Pancreas (tissue), 10 donors: ENCODE data around the gene REELD1. TPM values are rescaled to one million over a fixed set of nuclear protein-coding genes. Genes with fewer than 3 reads are reported as not detected.
A peak's percentile ranks its signal among the peaks of the same experiment; 100 is the strongest.

ENCODE experiments used
- ATAC-seq, 4 donors: fragments of 200-7000 bp; cut with Tn5 transposase; one replicate each; pipeline versions ENCODE4 v1.8.0 to v1.9.1; 2020; ENCODE audit warnings: mild to moderate bottlenecking in 4 of 4, moderate library complexity in 4 of 4
- DNase-seq, 6 donors: peaks; one replicate each; pipeline ENCODE4 v3.0.0-alpha.2; 2020
- FAIRE-seq: peaks from 2 replicates; lab custom pipeline; 2012; peaks lifted over from hg19 to GRCh38; lab: Jason Lieb, UNC
- H3K27ac ChIP-seq, 4 donors: fragments of 200-600 bp; sonication (generic); 1 replicate in 3 of 4; 2 replicates in 1 of 4; pipeline versions ENCODE4 v1.5.0 to v1.8.0; 2020
- H3K27me3 ChIP-seq, 4 donors: fragments of 200-600 bp; one replicate each; pipeline ENCODE4 v1.8.0; 2021
- H3K36me3 ChIP-seq, 3 donors: fragments of 200-600 bp; sonication (generic) in 1 of 3; one replicate each; pipeline versions ENCODE4 v1.5.0 to v1.8.0; 2020 to 2021
- H3K4me1 ChIP-seq, 3 donors: fragments of 200-600 bp; one replicate each; pipeline ENCODE4 v1.8.0; 2021
- H3K4me3 ChIP-seq, 4 donors: fragments of 200-600 bp; sonication (generic) in 2 of 4; one replicate each; pipeline versions ENCODE4 v1.5.0 to v1.8.0; 2020 to 2021
- H3K9me3 ChIP-seq, 4 donors: fragments of 200-600 bp; one replicate each; pipeline ENCODE4 v1.8.0; 2021
- WGBS, 2 donors: extraction: QIAGEN DNeasy Blood & Tissue Kit; methylation state at CpG; one replicate each; pipeline ENCODE4 v1.1.7; 2013; 5-methylcytosine and 5-hydroxymethylcytosine counted together
- intact Hi-C, 3 donors: fragments of 100-400 bp; cut with DNase I; formaldehyde crosslinking; loops; one replicate each; pipeline versions ENCODE4 v1.11.1 to v1.14.2; 2022
- polyA plus RNA-seq, 2 donors: library from polyadenylated mRNA; stranded (reverse); fragments of 200-250 nt; gene quantifications; one replicate each; pipeline ENCODE4 v1.2.3, GENCODE V29; 2013
- total RNA-seq, 6 donors: library from RNA; stranded (reverse); fragmentation: NEBNext Ultra II Directional in 4 of 6; extraction: Animal tissue kit (Norgen Biotek cat#: 25700) in 4 of 6; gene quantifications; one replicate each; pipeline versions ENCODE4 v1.2.1 to v1.2.4, GENCODE V29; 2021 to 2023
- TF ChIP-seq, protein P1 (sequence below), 4 donors: fragments of 200-600 bp; sonication (generic) in 3 of 4; IDR thresholded peaks; one replicate each; pipeline versions ENCODE4 v1.5.0 to v1.8.0; 2021; ENCODE audit warnings: antibody characterized with exemption in 4 of 4
- donor health status: healthy with polysubstance abuse.
- donor health status: DM: no; HTN: no; CAD: no; lungs with moderate emphysema.
- donor health status: DM: no; HTN: no; CAD: no.
- donor health status: control.
- donor health status: control.
- donor health status: Bipolar disorder and iron deficiency.
- donor health status: DM: yes; HTN: yes; CAD: no.
- donor health status: DM: no; HTN: no; CAD: no.
- donor health status: DM: no; HTN: no; CAD: no.
- donor health status: DM: yes; HTN: yes; CAD: no.

Gene REELD1
- total and polyA plus RNA-seq, 8 donors: 0.09 to 3.4 (median 0.17) TPM; not detected in 1

DNA sequence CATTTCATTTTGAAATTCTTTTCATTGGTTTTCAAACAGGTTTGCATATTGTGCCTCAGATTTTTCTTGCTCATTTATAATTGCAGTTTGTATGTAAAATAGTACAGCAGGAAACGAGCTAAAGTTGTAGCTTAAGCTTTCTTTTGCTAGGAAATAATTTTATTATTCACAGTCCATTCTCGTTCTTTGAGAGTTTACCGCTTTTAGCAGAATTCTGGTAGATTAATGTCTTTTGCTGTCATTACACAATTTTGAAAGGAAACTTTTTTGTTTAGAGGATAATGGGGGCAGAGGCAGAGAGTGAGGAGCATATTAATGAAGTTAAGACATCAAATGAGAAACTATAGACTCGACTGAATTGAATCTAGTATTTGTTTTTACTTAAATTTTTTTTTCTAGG lies 28.3 kb upstream of the REELD1 start:
- H3K4me3 ChIP-seq: no peak overlapping the region
- H3K4me1 ChIP-seq: peaks cover 0 to 16% (median 4%) of the 10 kb centered on the region in 3 donors
- TF ChIP-seq, protein P1, sequence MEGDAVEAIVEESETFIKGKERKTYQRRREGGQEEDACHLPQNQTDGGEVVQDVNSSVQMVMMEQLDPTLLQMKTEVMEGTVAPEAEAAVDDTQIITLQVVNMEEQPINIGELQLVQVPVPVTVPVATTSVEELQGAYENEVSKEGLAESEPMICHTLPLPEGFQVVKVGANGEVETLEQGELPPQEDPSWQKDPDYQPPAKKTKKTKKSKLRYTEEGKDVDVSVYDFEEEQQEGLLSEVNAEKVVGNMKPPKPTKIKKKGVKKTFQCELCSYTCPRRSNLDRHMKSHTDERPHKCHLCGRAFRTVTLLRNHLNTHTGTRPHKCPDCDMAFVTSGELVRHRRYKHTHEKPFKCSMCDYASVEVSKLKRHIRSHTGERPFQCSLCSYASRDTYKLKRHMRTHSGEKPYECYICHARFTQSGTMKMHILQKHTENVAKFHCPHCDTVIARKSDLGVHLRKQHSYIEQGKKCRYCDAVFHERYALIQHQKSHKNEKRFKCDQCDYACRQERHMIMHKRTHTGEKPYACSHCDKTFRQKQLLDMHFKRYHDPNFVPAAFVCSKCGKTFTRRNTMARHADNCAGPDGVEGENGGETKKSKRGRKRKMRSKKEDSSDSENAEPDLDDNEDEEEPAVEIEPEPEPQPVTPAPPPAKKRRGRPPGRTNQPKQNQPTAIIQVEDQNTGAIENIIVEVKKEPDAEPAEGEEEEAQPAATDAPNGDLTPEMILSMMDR (IDR thresholded peaks at IDR 0.05): no peak
- no peaks in the 10 kb centered on the region for H3K27me3 ChIP-seq
- no peak for ATAC-seq
- H3K27ac ChIP-seq: no peak overlapping the region
- H3K9me3 ChIP-seq: no peaks in the 10 kb centered on the region
- intact Hi-C loops: no loop called here
- FAIRE-seq: no peak
- DNase-seq: no peak
- H3K36me3 ChIP-seq: peaks cover 0 to 9% (median 2%) of the 10 kb centered on the region in 3 donors
- 89 to 92% methylated on average over 4 of the region's 4 CpGs for WGBS, 2 donors

DNA sequence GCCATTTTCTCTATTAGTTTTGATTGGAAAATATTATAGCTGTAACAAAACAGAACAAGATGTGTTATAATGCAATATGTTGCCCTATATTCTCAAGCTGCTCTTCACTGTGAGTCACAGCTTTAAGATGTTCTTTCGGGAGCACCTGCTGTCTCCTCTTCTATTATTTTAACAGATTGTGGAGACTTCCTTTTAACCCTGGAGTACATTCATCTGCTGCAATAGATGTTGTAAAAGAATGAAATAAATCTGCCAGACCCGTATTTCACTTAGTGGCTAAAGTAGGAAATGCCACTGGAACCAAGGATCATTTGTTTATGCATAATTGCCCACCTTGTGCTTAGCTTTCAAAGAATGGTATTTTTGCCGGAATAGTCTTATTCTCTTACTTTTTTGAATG lies 27.7 kb upstream of the REELD1 start:
- no peak for ATAC-seq
- H3K27ac ChIP-seq: no peak overlapping the region
- peaks cover 0 to 12% (median 4%) of the 10 kb centered on the region in 3 donors for H3K4me1 ChIP-seq
- no peaks in the 10 kb centered on the region for H3K27me3 ChIP-seq
- TF ChIP-seq, protein P1 (IDR thresholded peaks at IDR 0.05): no peak
- no peak for DNase-seq
- WGBS, 2 donors: 87 to 91% methylated on average over 3 of the region's 3 CpGs
- intact Hi-C loops: no loop called here
- H3K4me3 ChIP-seq: no peak overlapping the region
- peaks cover 0 to 12% (median 2%) of the 10 kb centered on the region in 3 donors for H3K36me3 ChIP-seq
- H3K9me3 ChIP-seq: no peaks in the 10 kb centered on the region
- no peak for FAIRE-seq

DNA sequence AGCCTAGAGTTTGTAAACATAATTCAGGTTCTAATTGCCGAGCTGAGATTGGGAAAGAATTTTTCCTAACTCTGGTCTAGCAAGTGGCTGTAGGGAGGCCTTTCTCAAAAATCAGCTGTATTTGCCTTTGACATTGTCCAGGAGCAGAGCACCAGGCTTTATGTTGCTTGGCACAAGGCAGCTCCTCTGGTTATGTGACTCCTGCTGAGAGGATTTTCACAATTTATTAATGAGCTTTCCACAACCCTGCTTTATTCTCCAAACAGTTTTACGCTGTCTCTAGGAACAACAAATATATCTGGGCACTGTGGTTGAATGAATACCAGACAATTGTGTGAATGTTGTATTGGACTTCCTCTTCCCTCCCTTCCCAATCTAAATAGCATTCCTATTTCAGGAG lies 23.9 kb upstream of the REELD1 start:
- H3K36me3 ChIP-seq: peaks cover 0 to 12% (median 2%) of the 10 kb centered on the region in 3 donors

DNA sequence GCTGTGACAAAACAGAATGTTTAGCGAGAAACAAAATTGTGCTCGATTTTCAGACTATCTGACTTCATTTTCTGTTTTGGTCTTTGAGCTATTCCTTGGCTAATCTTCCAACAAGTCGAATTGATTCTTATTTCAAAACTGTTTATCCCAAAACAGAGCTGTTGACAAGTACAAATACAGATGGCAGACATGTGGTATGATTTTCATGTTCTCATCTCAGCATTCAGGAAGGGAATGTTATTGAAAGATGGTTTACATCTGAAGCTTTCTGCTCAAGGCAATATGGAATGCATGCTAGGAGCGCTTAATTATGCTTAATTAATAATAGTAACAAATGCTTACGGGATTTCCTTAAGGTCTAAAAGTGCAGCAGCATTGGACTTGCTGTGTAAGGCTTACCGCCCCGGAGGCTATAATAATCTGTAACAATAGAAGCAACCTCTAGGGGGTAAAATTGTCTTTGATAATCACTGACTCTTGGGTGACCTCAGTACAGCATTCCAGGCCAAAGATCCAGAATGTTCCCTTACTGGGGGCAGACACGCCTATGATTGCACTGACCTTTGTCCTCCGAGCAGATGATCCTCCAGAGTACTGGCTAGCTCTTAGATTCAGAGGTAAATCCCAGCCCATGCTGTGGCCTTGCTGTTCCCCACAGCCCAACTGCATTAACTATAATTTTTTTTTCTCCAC lies 22.4 kb upstream of the REELD1 start:
- Histone ChIP-seq H3K36me3 (peaks cover 0 to 12% (median 2%) of the 10 kb centered on the region in 3 donors), H3K9me3 (no peaks in the 10 kb centered on the region), H3K4me1 (no peaks in the 10 kb centered on the region), H3K27ac (no peak overlapping the region), H3K4me3 (no peak overlapping the region), H3K27me3 (no peaks in the 10 kb centered on the region)
- TF ChIP-seq, protein P1 (IDR thresholded peaks at IDR 0.05): no peak
- 81 to 84% methylated on average over 9 of the region's 9 CpGs for WGBS, 2 donors
- peak in 3 of 4 donors; percentile 18 to 43 (median 22) for ATAC-seq
- intact Hi-C loops: no loop called here
- DNase-seq: no peak
- FAIRE-seq: no peak

More for the DNA sequence above, 23.9 kb upstream of the REELD1 start:
- H3K4me3 ChIP-seq: no peak overlapping the region
- DNase-seq (no peak), ATAC-seq (no peak), FAIRE-seq (no peak)
- 56 to 66% methylated on average over 2 of the region's 2 CpGs for WGBS, 2 donors
- H3K27me3 ChIP-seq: no peaks in the 10 kb centered on the region
- intact Hi-C loops: no loop called here
- H3K27ac ChIP-seq: no peak overlapping the region
- H3K4me1 ChIP-seq: no peaks in the 10 kb centered on the region
- H3K9me3 ChIP-seq: no peaks in the 10 kb centered on the region
- TF ChIP-seq, protein P1 (IDR thresholded peaks at IDR 0.05): no peak

DNA sequence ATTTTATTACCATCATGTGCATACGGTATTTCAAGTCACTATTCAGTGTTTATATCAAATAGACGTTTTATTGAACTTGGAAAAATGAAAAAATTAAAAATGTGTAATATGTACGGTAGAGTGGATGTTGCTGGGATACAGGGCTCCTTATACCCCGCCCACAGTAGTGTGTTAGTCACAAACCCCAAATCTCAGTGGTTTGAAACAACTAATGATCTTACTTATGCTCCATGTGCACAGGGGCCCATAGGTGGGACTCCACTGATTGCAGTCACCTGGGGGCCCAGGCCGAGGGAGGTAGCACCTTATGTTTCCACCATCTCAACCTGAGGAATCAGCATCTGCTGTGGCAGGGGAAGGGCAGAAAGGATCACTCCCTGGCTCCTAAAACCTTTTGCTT lies 20.7 kb upstream of the REELD1 start:
- ATAC-seq (no peak), DNase-seq (no peak), FAIRE-seq (no peak)
- H3K4me1 ChIP-seq: no peaks in the 10 kb centered on the region
- H3K27ac ChIP-seq: no peak overlapping the region
- intact Hi-C loops: no loop called here
- 88% methylated on average over 5 of the region's 5 CpGs for WGBS, 2 donors
- H3K27me3 ChIP-seq: no peaks in the 10 kb centered on the region
- H3K36me3 ChIP-seq: peaks cover 0 to 12% (median 0%) of the 10 kb centered on the region in 3 donors
- H3K4me3 ChIP-seq: no peak overlapping the region
- H3K9me3 ChIP-seq: no peaks in the 10 kb centered on the region
- TF ChIP-seq, protein P1 (IDR thresholded peaks at IDR 0.05): no peak
